ENCODE data around the gene PNMA8B.

Gene PNMA8B

GRCh38 chr19:46478356-46478986 is 17.2 kb downstream of the PNMA8B start:
- TF ChIP-seq, protein P1, sequence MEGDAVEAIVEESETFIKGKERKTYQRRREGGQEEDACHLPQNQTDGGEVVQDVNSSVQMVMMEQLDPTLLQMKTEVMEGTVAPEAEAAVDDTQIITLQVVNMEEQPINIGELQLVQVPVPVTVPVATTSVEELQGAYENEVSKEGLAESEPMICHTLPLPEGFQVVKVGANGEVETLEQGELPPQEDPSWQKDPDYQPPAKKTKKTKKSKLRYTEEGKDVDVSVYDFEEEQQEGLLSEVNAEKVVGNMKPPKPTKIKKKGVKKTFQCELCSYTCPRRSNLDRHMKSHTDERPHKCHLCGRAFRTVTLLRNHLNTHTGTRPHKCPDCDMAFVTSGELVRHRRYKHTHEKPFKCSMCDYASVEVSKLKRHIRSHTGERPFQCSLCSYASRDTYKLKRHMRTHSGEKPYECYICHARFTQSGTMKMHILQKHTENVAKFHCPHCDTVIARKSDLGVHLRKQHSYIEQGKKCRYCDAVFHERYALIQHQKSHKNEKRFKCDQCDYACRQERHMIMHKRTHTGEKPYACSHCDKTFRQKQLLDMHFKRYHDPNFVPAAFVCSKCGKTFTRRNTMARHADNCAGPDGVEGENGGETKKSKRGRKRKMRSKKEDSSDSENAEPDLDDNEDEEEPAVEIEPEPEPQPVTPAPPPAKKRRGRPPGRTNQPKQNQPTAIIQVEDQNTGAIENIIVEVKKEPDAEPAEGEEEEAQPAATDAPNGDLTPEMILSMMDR (IDR thresholded peaks at IDR 0.05; ENCODE audit: low read depth, low read length, missing control alignments): no peak
- no peak overlapping the region for H3K4me3 ChIP-seq (ENCODE audit: low read depth, low read length)
- no peak for DNase-seq (ENCODE audit: low read depth)

- H3K4me3 ChIP-seq (ENCODE audit: low read depth, low read length): no peak overlapping the region
- DNase-seq (ENCODE audit: low read depth): no peak
- TF ChIP-seq, protein P1 (IDR thresholded peaks at IDR 0.05; ENCODE audit: low read depth, low read length, missing control alignments): no peak
Observed at GRCh38 chr19:46475986-46476385, 19.7 kb downstream of the PNMA8B start.

- H3K4me3 ChIP-seq (ENCODE audit: low read depth, low read length): no peak overlapping the region
- no peak for DNase-seq (ENCODE audit: low read depth)
- TF ChIP-seq, protein P1 (IDR thresholded peaks at IDR 0.05; ENCODE audit: low read depth, low read length, missing control alignments): no peak
Observed at GRCh38 chr19:46474211-46474610, 21.5 kb downstream of the PNMA8B start.

- DNase-seq (ENCODE audit: low read depth): no peak
- TF ChIP-seq, protein P1 (IDR thresholded peaks at IDR 0.05; ENCODE audit: low read depth, low read length, missing control alignments): no peak
- H3K4me3 ChIP-seq (ENCODE audit: low read depth, low read length): no peak overlapping the region
Observed at GRCh38 chr19:46472592-46472991, 23.1 kb downstream of the PNMA8B start.

DNA sequence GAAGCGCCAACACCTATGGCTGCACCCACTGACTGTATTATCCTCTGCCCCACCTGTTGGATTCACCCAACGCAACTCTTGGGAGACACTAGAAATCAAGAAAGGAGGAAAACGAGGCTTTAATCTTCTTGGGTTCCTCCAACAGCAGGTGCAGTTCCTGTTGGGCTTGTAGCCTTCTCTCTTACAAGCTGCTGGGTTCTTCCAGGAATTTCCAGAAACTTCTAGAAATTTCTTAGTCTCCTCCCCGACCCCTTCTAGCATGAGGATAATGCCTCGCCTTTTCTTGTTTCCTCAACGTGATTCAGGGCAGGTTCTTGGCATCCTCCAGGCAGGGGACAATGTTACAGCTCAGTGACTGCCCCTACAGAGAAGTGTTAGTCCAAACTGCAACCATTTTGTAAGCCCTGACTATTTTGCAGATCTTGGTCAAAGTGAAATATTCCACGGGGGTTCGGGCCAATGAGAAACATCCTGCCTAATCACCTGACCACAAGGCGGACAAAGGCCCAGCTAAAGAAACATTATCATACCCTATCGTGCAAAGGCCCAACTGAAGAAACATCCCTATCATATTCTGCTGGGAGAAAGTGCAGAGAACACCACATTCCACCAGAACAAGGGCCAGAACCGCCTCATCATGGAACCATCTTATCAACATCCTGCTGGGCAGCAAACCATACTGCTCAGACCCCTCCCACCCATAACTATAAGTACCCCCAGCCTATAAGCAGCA is 23.7 kb downstream of the PNMA8B start:
- H3K4me3 ChIP-seq (ENCODE audit: low read depth, low read length): no peak overlapping the region
- TF ChIP-seq, protein P1 (IDR thresholded peaks at IDR 0.05; ENCODE audit: low read depth, low read length, missing control alignments): no peak
- no peak for DNase-seq (ENCODE audit: low read depth)

DNA sequence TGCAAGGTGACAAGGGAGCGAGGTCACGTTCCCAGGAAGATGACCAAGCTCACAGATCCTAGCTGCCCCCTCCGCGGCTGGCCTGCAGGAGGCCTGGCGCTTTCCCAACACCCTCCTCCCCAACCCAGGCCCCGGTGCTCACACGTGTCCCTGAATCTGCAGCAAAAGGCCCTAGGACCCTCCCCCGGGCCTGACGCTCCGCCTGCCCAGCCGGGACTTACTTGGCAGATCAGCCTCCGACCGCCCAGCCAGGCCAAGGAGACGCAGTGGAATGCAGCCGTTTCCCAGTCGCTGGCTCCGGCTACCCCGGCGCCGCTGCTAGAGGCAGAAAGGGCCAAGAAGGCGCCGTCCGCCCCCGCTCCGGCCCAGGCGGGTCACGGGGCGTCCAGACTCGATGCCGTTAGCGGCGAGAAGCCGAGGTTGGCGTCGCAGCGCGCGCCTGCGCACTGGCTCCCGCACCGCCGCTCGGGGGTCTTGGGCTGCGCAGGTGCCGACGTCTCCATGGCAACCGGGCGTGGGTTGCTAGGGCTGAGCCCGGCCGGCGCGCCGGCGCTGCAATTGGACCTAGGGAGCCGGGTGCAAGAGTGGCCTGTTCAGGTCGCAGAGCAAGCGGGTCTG is 24.4 kb downstream of the PNMA8B start, which contains the start of gene PNMA8A:
Gene PNMA8A, minus strand, starts transcription at position 448 of the 618 bp plus-strand sequence. CDS start 528 bp downstream, outside the sequence.
- no peak for DNase-seq (ENCODE audit: low read depth)
- no peak within 1 kb of the TSS for H3K4me3 ChIP-seq (ENCODE audit: low read depth, low read length)
- TF ChIP-seq, protein P1 (IDR thresholded peaks at IDR 0.05; ENCODE audit: low read depth, low read length, missing control alignments): no peak
